GM12878 (cell line): ENCODE measurements around the gene TMEM259. TPM values are rescaled to one million over a fixed set of nuclear protein-coding genes. Genes with fewer than 3 reads are reported as not detected.

Experiments
- ASH2L ChIP-seq: fragments of 300-600, 200-600 bp; sonication (generic); IDR thresholded peaks from 2 replicates; pipeline ENCODE4 v1.6.1; 2017; ENCODE audit warnings: low read depth, mild to moderate bottlenecking, borderline replicate concordance
- BACH1 ChIP-seq: fragments of 450-650 bp; IDR thresholded peaks from 2 replicates; pipeline ENCODE4 v1.6.1; 2017; ENCODE audit warnings: mild to moderate bottlenecking, borderline replicate concordance
- CTCF ChIP-seq, 3 experiments: IDR thresholded peaks in 2 of 3; conservative IDR thresholded peaks in 1 of 3; 2 replicates each; pipeline ENCODE4 v1.5.1; 2011; ENCODE audit warnings: low read depth in 3 of 3, low read length in 3 of 3, mild to moderate bottlenecking in 3 of 3, control low read depth in 2 of 3, moderate library complexity in 2 of 3, inconsistent platforms in 1 of 3, mixed read lengths in 1 of 3; ENCODE audit not compliant: control insufficient read depth in 2 of 3, insufficient read depth in 1 of 3; ENCODE audit errors: extremely low read depth in 1 of 3
- DPF2 ChIP-seq: fragments of 450-650 bp; IDR thresholded peaks from 2 replicates; pipeline ENCODE4 v1.6.1; 2017; ENCODE audit warnings: mild to moderate bottlenecking
- GATAD2B ChIP-seq: fragments of 450-650 bp; conservative IDR thresholded peaks from 2 replicates; pipeline ENCODE4 v1.6.1; 2017; ENCODE audit warnings: low read depth, mild to moderate bottlenecking, moderate library complexity
- HDAC2 ChIP-seq: fragments of 200-600 bp; sonication (generic); IDR thresholded peaks from 2 replicates; pipeline ENCODE4 v1.6.1; 2017
- HDAC6 ChIP-seq: fragments of 200-600 bp; sonication (generic); IDR thresholded peaks from one replicate; pipeline ENCODE4 v1.8.0; 2017; ENCODE audit warnings: antibody characterized with exemption; ENCODE audit not compliant: unreplicated experiment
- LARP7 ChIP-seq: fragments of 450-650 bp; IDR thresholded peaks from 2 replicates; pipeline ENCODE4 v1.6.1; 2017; ENCODE audit warnings: mild to moderate bottlenecking
- MXI1 ChIP-seq: fragments of 150-350 bp; IDR thresholded peaks from 2 replicates; pipeline ENCODE4 v1.6.1; 2011; ENCODE audit warnings: low read depth, mild to moderate bottlenecking, inconsistent platforms, low read length, improper control_type of control experiment
- NRF1 ChIP-seq: conservative IDR thresholded peaks from 2 replicates; pipeline ENCODE4 v1.6.1; 2011; ENCODE audit warnings: mild to moderate bottlenecking, low read depth, low read length, improper control_type of control experiment
- PAX5 ChIP-seq: IDR thresholded peaks from 2 replicates; pipeline ENCODE4 v1.6.1; 2011; ENCODE audit warnings: low read depth, low read length, borderline replicate concordance
- RCOR1 ChIP-seq: conservative IDR thresholded peaks from 2 replicates; pipeline ENCODE4 v1.6.1; 2012; ENCODE audit warnings: low read depth, low read length, improper control_type of control experiment
- SMAD5 ChIP-seq: IDR thresholded peaks from 2 replicates; pipeline ENCODE4 v1.6.1; 2016; ENCODE audit warnings: antibody characterized with exemption, low read depth
- SMARCA5 ChIP-seq: fragments of 450-650 bp; IDR thresholded peaks from 2 replicates; pipeline ENCODE4 v1.6.1; 2017; ENCODE audit warnings: mild to moderate bottlenecking
- TCF12 ChIP-seq: IDR thresholded peaks from 2 replicates; pipeline ENCODE4 v1.6.1; 2011; ENCODE audit warnings: low read depth, mild to moderate bottlenecking, low read length
- TCF7 ChIP-seq: IDR thresholded peaks from 2 replicates; pipeline ENCODE4 v1.6.1; 2014; ENCODE audit warnings: antibody characterized with exemption, borderline replicate concordance
- polyA plus RNA-seq, 11 experiments: library from polyadenylated mRNA; depleted of rRNA in 4 of 11; unstranded in 6 of 11; stranded (reverse) in 5 of 11; fragments of >200 nt; fragmentation: Nextera tagmentation in 4 of 11; fragmentation: Illumina TruSeq in 1 of 11; extraction: Ambion mirVana in 4 of 11; extraction: Trizol in 1 of 11; gene quantifications; 1 replicate in 1 of 11; 2 replicates in 10 of 11; pipeline versions ENCODE4 v1.2.1 to v1.2.3, GENCODE V29; 2011 to 2016; ENCODE audit warnings: inconsistent platforms in 2 of 11, missing spikeins in 2 of 11, low read depth in 1 of 11
- total RNA-seq, 4 experiments: library from RNA; depleted of rRNA in 3 of 4; stranded (reverse); fragments of >200 nt in 3 of 4; fragmentation: Illumina TruSeq in 1 of 4; extraction: Trizol in 1 of 4; gene quantifications; 2 replicates each; pipeline versions ENCODE4 v1.2.1 to v1.2.3, GENCODE V29; 2013 to 2021

Gene TMEM259
- total and polyA plus RNA-seq, 10 of the 15 experiments (the other 5 are each of a cell fraction or from before 2014, with no cell fraction given): 0.43 to 184 (median 62.0) TPM

GRCh38 chr19:1064661-1065605, 44.0 kb upstream of the TMEM259 start (continued):
- TF ChIP-seq NRF1 (0 out of 2 replicates have a peak, but pooled peaks have one; percentile 33), RCOR1 (no peak), GATAD2B (peak; percentile 84), SMAD5 (no peak), TCF12 (peak; percentile 72), LARP7 (0 out of 2 replicates have a peak, but pooled peaks have one; percentile 36), CTCF (IDR thresholded peaks at IDR 0.05 in 2 of 3, conservative IDR thresholded peaks at IDR 0.05 in 1 of 3; ENCODE audit: control insufficient read depth in 2 of 3, extremely low read depth in 1 of 3, insufficient read depth in 1 of 3, low read depth in 3 of 3, low read length in 3 of 3) (peak; percentile 73 to 85 (median 82)), DPF2 (0 out of 2 replicates have a peak, but pooled peaks have one; percentile 50), BACH1 (0 out of 2 replicates have a peak, but pooled peaks have one; percentile 11), HDAC6 (peak; percentile 100), SMARCA5 (peak; percentile 88; the same call in 1 of the 2 replicates), MXI1 (peak; percentile 61; the same call in 1 of the 2 replicates), HDAC2 (peak; percentile 83; the same call in 1 of the 2 replicates), PAX5 (no peak), ASH2L (no peak), TCF7 (no peak)
